HG03159 (cell line): ENCODE results near the gene CTU2.

Source experiments
- ATAC-seq: cut with Tn5 transposase; IDR thresholded peaks from one replicate; pipeline ENCODE4 v1.9.1; 2021; ENCODE audit warnings: mild to moderate bottlenecking, moderate library complexity; ENCODE audit not compliant: unreplicated experiment

The CTU2 gene

DNA sequence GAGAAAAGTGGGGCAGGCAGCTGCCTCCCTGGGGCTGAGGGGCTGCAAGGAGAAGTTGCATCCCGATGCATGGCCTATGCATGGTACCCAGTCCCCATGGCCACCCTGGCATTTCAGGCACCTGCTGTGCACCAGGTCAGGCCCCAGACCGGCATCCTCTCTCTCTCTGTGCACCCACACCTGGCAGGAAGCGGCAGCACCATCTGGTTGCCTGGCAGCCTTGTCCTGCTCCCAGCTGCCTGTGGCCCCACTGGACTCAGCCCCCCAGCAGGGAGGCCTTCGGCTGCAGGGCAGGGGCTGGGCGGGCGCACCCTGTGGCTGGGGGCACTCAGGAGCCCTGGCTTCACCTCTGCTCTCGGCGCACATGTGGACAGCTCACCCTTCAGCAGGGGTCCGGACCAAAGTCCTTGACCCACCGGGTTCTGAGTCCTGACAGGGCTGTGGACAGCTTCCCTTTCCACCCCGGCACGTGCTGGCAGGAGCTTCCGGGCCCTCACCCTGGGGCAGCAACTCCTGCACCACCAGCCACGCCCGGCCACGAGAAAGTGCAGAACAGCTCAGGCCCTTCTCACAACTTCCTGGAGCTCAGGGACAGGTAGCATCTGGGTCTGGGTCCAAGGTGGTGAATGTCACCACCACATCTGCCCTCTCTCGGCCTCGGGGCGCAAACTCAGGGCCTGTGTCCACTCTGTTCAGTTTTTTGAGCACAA lies 36.7 kb downstream of the CTU2 start:
- no peak for ATAC-seq

GRCh38 chr16:88743693-88744576 lies 37.6 kb downstream of the CTU2 start:
- no peak for ATAC-seq

GRCh38 chr16:88744577-88745521 lies 38.5 kb downstream of the CTU2 start:
- ATAC-seq: no peak

DNA sequence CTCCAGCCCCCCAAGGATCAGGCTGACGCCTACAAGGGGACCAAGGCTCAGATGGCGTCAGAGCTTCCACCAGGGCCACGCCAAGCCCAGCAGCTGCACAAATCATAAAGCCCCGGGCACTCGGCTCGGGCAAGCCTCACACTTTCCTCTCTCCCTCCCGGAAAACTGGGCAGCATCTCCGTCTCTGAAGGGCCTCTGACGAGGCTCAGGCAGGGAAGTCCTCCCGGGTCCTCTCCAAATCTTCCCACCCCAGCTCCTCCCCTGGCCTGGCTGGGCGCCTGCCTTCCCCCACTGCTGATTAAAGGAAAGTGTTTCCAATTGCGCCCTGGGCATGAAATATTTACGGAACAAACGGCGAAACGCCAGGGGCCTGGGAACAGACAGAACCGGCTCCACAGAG lies 40.2 kb downstream of the CTU2 start:
- no peak for ATAC-seq

DNA sequence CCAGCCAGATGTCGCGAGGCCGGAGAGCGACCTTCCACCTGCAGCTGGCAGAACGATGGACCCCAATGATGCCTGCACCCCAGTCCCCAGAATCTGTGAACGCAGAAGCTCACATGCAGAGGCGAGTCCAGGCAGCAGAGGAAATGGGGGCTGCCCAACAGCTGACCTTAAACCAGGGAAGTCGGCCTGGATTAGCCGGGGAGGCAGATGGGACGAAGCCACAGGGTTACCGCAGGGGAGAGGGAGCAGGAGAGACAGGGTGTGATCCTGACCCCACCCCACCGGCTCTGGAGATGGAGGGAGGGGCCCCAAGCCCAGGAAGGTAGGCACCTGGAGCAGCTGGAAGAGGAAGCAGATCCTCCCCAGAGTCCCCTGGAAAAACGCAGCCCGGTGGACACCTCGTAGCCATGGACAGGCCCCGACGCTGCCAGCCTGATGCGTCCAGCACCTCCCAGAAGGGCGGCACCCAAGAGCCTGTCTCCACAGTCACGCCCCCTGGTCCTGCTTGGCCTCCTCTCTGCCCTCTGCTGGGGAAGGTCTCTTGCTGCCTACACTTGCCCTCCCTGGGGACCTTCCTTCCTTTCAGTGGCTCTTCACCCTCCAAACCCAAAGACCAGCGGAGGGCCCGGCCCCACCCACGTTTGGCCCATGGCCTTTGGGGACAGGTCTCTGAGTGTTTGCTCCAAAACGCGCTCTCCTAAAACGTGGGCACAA lies 41.4 kb downstream of the CTU2 start:
- no peak for ATAC-seq

- ATAC-seq: no peak
Measured at GRCh38 chr16:88748364-88748763, 42.1 kb downstream of the CTU2 start.

- no peak for ATAC-seq
Measured at GRCh38 chr16:88749358-88749757, 43.1 kb downstream of the CTU2 start.

DNA sequence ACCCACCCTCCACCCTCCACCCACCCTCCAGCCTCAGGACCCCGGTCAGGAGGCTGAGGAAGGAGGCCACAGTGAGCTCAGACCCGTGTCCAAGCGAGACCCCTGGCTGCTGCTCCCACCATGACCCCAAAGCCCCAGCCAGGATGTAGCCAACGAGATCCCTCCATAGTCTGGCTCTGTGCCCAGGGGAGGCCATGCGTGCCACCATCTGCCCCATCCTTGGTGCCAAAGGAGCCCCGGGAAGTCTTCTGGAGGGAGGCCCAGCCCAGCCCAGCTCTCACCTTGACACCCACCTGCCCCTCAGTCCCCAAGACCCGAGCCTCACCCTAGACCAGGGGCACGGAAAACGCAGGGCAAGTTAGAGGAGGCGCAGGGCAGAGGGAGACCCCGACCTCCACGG lies 44.6 kb downstream of the CTU2 start:
- ATAC-seq: no peak

GRCh38 chr16:88752386-88753002 lies 46.2 kb downstream of the CTU2 start:
- ATAC-seq: no peak

GRCh38 chr16:88753191-88753590 lies 46.9 kb downstream of the CTU2 start:
- no peak for ATAC-seq

- no peak for ATAC-seq
Measured at GRCh38 chr16:88753602-88754001, 47.3 kb downstream of the CTU2 start.

DNA sequence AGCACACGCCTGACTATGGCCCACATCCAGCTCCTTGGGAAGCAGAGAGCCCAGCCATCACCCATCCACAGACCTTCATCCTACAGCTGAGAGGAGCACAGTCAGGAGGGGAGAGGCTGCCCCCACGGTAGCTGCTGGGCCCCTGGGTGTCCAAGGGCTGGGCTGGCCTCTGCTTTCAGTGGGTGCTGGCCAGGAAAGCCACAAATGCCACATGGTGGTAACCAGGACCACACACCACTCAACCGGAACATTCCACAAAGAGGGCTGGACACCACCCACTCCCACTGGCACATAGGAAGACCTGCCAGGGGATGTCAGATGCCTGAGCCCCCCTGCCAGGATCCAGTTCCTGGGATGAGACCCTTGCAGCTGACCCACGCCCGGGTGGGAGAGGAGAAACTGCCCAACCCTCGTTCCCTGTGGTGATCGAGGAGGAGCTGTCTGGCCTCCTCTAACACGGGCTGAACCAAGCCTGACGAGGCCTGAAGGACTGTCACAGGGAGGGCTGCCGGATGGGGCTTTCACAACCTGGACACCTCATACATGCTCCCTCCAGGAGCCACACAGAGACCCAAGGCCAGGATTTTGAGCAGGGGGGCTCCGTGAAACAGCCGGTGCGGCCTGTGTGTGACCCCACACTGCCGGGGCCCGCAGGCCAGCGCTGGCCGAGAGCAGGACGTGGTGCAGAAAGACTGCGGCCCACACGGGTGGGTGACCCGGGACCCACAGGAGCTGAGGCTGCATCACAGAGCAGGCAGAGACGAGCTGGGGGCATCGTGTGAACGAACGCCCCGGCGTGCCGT lies 48.0 kb downstream of the CTU2 start:
- ATAC-seq: no peak

DNA sequence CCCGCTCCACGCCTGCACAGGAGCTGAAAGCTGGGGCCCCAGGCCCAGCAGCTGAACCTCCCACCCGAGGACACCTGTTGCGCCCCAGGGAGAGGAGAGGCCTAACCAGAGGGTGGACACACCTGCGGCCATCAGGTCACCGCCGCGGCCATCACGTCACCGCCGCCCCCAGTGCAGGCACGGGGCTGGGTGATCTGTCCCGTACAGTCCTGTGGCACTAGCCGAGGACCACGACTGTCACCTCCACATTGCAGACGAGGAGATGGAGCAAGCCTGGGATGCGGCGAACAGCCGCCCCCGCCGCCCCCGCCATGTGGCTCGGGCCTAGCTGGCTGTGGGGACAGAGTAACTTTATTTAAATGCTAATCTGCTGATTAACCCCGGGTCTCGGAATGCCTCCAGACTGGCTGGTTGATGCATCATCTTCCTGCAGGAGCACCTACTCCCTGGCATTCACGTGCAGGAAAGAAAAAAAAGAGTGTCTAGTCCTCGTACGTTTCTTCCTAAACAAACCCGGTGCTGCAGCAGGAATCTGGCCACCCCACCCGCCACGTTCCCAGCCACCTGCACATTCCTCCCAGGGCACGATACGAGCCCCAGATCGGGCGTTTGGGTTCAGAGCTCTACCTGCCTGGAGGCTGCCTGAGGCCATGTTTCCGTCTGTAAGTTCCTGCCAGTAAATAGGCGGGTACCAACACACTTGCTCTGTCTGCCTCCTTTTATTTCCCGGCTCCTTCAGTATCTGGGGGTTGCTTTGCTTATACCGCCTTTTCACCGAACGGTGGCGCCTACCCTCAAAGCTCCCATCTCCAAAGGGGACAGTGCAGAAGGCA lies 48.8 kb downstream of the CTU2 start:
- no peak for ATAC-seq

- no peak for ATAC-seq
Measured at GRCh38 chr16:88755745-88756443, 49.6 kb downstream of the CTU2 start.

GRCh38 chr16:88758227-88758943 lies 52.1 kb downstream of the CTU2 start:
- no peak for ATAC-seq

DNA sequence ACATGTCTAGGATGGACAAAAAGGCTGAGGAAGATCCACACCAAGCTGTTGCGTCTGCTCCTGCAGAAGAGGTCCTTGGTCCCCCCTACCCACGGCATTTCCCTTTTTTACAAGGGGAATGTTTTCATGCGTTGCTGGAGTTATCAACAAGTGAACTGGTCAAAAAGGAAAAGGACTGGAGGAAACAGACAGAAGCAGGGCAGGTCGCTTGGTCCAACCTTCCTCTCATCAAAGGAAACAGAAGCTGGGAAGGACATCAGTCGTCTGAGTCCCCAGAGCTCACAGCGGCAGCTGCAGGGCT lies 52.6 kb downstream of the CTU2 start:
- no peak for ATAC-seq

- no peak for ATAC-seq
Measured at GRCh38 chr16:88759245-88759975, 53.1 kb downstream of the CTU2 start.
